ENCODE data around the gene APBA2. TPM values are rescaled to one million over a fixed set of nuclear protein-coding genes. Genes with fewer than 3 reads are reported as not detected.

APBA2 gene
- total RNA-seq, 4 donors from 2014 or later = 1.6 to 8.2 (median 2.5) TPM

GRCh38 chr15:28981351-28981720 lies 95.6 kb downstream of the APBA2 start:
- H3K4me3 ChIP-seq = no peak overlapping the region
- H3K27me3 ChIP-seq = no peaks in the 10 kb centered on the region
- no peaks in the 10 kb centered on the region for H3K36me3 ChIP-seq
- no peaks in the 10 kb centered on the region for H3K4me1 ChIP-seq
- no peaks in the 10 kb centered on the region for H3K9me3 ChIP-seq
- in situ Hi-C loops (cut with MboI; ENCODE audit: low pct_ligation_motif_present in 1 of 4, low pct_unique_long_range_greater_than_20kb in 1 of 4, low sequenced_read_pairs in 3 of 4) (no loop called here), intact Hi-C loops (cut with DNase I; ENCODE audit: low total_unique reads) (no loop called here)
- no peak for DNase-seq
- TF ChIP-seq POLR2AphosphoS5 (IDR thresholded peaks at IDR 0.05) (no peak), EP300 (IDR thresholded peaks at IDR 0.05; ENCODE audit: low read depth) (no peak), POLR2A (IDR thresholded peaks at IDR 0.05) (no peak)
- TF ChIP-seq, protein P1, sequence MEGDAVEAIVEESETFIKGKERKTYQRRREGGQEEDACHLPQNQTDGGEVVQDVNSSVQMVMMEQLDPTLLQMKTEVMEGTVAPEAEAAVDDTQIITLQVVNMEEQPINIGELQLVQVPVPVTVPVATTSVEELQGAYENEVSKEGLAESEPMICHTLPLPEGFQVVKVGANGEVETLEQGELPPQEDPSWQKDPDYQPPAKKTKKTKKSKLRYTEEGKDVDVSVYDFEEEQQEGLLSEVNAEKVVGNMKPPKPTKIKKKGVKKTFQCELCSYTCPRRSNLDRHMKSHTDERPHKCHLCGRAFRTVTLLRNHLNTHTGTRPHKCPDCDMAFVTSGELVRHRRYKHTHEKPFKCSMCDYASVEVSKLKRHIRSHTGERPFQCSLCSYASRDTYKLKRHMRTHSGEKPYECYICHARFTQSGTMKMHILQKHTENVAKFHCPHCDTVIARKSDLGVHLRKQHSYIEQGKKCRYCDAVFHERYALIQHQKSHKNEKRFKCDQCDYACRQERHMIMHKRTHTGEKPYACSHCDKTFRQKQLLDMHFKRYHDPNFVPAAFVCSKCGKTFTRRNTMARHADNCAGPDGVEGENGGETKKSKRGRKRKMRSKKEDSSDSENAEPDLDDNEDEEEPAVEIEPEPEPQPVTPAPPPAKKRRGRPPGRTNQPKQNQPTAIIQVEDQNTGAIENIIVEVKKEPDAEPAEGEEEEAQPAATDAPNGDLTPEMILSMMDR (IDR thresholded peaks at IDR 0.05) = no peak
- H3K27ac ChIP-seq = no peak overlapping the region

DNA sequence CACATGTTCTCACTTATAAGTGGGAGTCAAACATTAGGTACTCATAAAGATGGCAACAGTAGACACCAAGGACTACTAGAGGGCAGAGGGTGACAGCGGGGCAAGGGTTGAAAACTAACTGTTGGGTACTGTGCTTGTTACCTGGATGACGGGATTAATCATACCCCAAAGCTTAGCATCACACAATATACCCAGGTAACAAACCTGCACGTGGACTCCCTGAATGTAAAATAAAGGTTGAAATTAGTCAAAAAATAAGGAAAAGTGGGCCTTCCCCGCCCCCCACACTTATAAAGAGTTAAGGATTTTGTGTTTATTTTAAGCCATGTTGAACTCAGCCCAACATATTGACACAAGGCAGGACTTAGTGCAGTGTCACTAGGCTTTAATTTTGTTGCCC lies 96.1 kb downstream of the APBA2 start:
- no peaks in the 10 kb centered on the region for H3K9me3 ChIP-seq
- no peak for TF ChIP-seq POLR2A (IDR thresholded peaks at IDR 0.05)
- TF ChIP-seq, protein P1 (IDR thresholded peaks at IDR 0.05) = no peak
- no peak for TF ChIP-seq POLR2AphosphoS5 (IDR thresholded peaks at IDR 0.05)
- no peak for TF ChIP-seq EP300 (IDR thresholded peaks at IDR 0.05; ENCODE audit: low read depth)
- intact Hi-C loops (cut with DNase I; ENCODE audit: low total_unique reads) = no loop called here
- in situ Hi-C loops (cut with MboI; ENCODE audit: low pct_ligation_motif_present in 1 of 4, low pct_unique_long_range_greater_than_20kb in 1 of 4, low sequenced_read_pairs in 3 of 4) = no loop called here
- no peak overlapping the region for H3K4me3 ChIP-seq
- no peaks in the 10 kb centered on the region for H3K4me1 ChIP-seq
- no peaks in the 10 kb centered on the region for H3K27me3 ChIP-seq
- no peak for DNase-seq
- no peak overlapping the region for H3K27ac ChIP-seq
- WGBS, 2 donors (ENCODE audit: low coverage in 1 of 2) = 70 to 85% methylated on average over 2 to 4 of the region's 4 CpGs
- H3K36me3 ChIP-seq = no peaks in the 10 kb centered on the region

DNA sequence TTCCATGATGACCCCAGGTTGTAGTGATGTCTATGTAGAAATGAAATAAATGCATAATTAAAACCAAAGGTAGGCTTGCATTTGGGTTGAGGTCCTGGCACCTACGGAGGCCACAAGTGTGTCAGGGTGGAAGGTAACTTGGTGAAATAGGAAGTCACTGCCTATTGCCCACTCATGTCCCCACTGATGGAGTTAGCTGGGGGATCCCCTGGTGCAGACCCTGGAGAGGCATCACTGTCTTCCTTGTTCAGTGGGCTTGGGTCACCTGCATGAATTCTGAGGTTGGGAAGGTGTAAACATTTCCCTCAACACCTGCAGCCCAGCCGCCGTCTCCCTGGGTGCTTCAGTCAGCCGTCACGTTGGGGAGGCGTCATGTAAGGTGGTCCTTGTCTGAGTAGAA lies 97.1 kb downstream of the APBA2 start:
- WGBS, 2 donors (ENCODE audit: low coverage in 1 of 2) = 91 to 100% methylated on average over 1 to 6 of the region's 6 CpGs
- no peaks in the 10 kb centered on the region for H3K4me1 ChIP-seq

GRCh38 chr15:28983432-28984311 lies 97.9 kb downstream of the APBA2 start:
- Histone ChIP-seq H3K27ac (no peak overlapping the region), H3K27me3 (no peaks in the 10 kb centered on the region), H3K4me1 (no peaks in the 10 kb centered on the region), H3K36me3 (no peaks in the 10 kb centered on the region), H3K9me3 (no peaks in the 10 kb centered on the region), H3K4me3 (no peak overlapping the region)
- DNase-seq = no peak
- WGBS, 2 donors (ENCODE audit: low coverage in 1 of 2) = 79 to 84% methylated on average over 2 to 19 of the region's 20 CpGs
- in situ Hi-C loops (cut with MboI; ENCODE audit: low pct_ligation_motif_present in 1 of 4, low pct_unique_long_range_greater_than_20kb in 1 of 4, low sequenced_read_pairs in 3 of 4) (no loop called here), intact Hi-C loops (cut with DNase I; ENCODE audit: low total_unique reads) (no loop called here)
- TF ChIP-seq POLR2AphosphoS5 (IDR thresholded peaks at IDR 0.05) (no peak), EP300 (IDR thresholded peaks at IDR 0.05; ENCODE audit: low read depth) (no peak), POLR2A (IDR thresholded peaks at IDR 0.05) (no peak)
- TF ChIP-seq, protein P1 (IDR thresholded peaks at IDR 0.05) = no peak

More for the DNA sequence above, 97.1 kb downstream of the APBA2 start:
- H3K4me3 ChIP-seq = no peak overlapping the region
- intact Hi-C loops (cut with DNase I; ENCODE audit: low total_unique reads) = no loop called here
- TF ChIP-seq POLR2AphosphoS5 (IDR thresholded peaks at IDR 0.05) (no peak), POLR2A (IDR thresholded peaks at IDR 0.05) (no peak), EP300 (IDR thresholded peaks at IDR 0.05; ENCODE audit: low read depth) (no peak)
- TF ChIP-seq, protein P1 (IDR thresholded peaks at IDR 0.05) = no peak
- in situ Hi-C loops (cut with MboI; ENCODE audit: low pct_ligation_motif_present in 1 of 4, low pct_unique_long_range_greater_than_20kb in 1 of 4, low sequenced_read_pairs in 3 of 4) = no loop called here
- DNase-seq = no peak
- no peaks in the 10 kb centered on the region for H3K36me3 ChIP-seq
- H3K9me3 ChIP-seq = no peaks in the 10 kb centered on the region
- H3K27ac ChIP-seq = no peak overlapping the region
- no peaks in the 10 kb centered on the region for H3K27me3 ChIP-seq

All from transverse colon (tissue), 4 donors.